B cell (primary cell): ENCODE data around the gene THEMIS2. TPM values are rescaled to one million over a fixed set of nuclear protein-coding genes. Genes with fewer than 3 reads are reported as not detected.

Experiments used
- ATAC-seq: fragments of 200-7000 bp; cut with Tn5 transposase; one replicate; pipeline ENCODE4 v1.10.0; 2021; ENCODE audit warnings: low read depth, mild to moderate bottlenecking, moderate number of reproducible peaks, moderate library complexity
- CTCF ChIA-PET: fragments of 350-600 bp; sonication (Branson Sonifier 250); formaldehyde crosslinking; loops from one replicate; lab custom pipeline; 2021; ENCODE audit warnings: antibody characterized with exemption, inconsistent platforms; lab: Charles Lee
- POLR2A ChIA-PET: fragments of 350-600 bp; sonication (Branson Sonifier 250); formaldehyde crosslinking; loops from one replicate; lab custom pipeline; 2021; ENCODE audit warnings: antibody characterized with exemption; lab: Charles Lee
- DNase-seq: peaks from one replicate; pipeline ENCODE4 v3.0.0; 2013
- H2AFZ ChIP-seq: 2 replicates; pipeline ENCODE4 v1.6.1; 2012; ENCODE audit warnings: mild to moderate bottlenecking, low read depth, low read length; ENCODE audit not compliant: insufficient read depth, poor library complexity, severe bottlenecking
- H3K27ac ChIP-seq, 2 donors: 1 replicate in 1 of 2; 2 replicates in 1 of 2; pipeline ENCODE4 v1.5.1; 2012 to 2013; ENCODE audit warnings: low read length in 2 of 2, mild to moderate bottlenecking in 2 of 2, moderate library complexity in 1 of 2
- H3K27me3 ChIP-seq, 4 experiments: fragments of 200-600 bp in 1 of 4; sonication (generic) in 1 of 4; replicated peaks in 1 of 4; 1 replicate in 2 of 4; 2 replicates in 2 of 4; pipeline versions ENCODE4 v1.6.1 to v1.7.0; 2013 to 2016; ENCODE audit warnings: low read length in 3 of 4, mild to moderate bottlenecking in 2 of 4, mixed read lengths in 1 of 4, moderate library complexity in 1 of 4; ENCODE audit not compliant: insufficient read depth in 4 of 4, control insufficient read depth in 3 of 4; ENCODE audit errors: control extremely low read depth in 1 of 4
- H3K36me3 ChIP-seq, 2 experiments: replicated peaks in 1 of 2; 1 replicate in 1 of 2; 2 replicates in 1 of 2; pipeline versions ENCODE4 v1.6.1 to v1.7.1; 2013; ENCODE audit warnings: low read length in 1 of 2; ENCODE audit not compliant: insufficient read depth in 2 of 2, control insufficient read depth in 1 of 2; ENCODE audit errors: control extremely low read depth in 1 of 2, extremely low read depth in 1 of 2
- H3K4me1 ChIP-seq, 2 donors: fragments of 200-600 bp in 1 of 2; sonication (generic) in 1 of 2; 1 replicate in 1 of 2; 2 replicates in 1 of 2; pipeline versions ENCODE4 v1.5.1 to v1.6.1; 2013 to 2017; ENCODE audit warnings: low read length in 2 of 2; ENCODE audit not compliant: control insufficient read depth in 2 of 2, insufficient read depth in 2 of 2
- H3K4me2 ChIP-seq: replicated peaks from 2 replicates; pipeline ENCODE3; 2012; ENCODE audit warnings: mild to moderate bottlenecking, low read depth, low read length; ENCODE audit not compliant: poor library complexity, severe bottlenecking
- H3K4me3 ChIP-seq, 5 experiments: fragments of 200-600 bp in 1 of 5; sonication (generic) in 1 of 5; 1 replicate in 3 of 5; 2 replicates in 2 of 5; pipeline versions ENCODE4 v1.5.1 to v1.7.0; 2011 to 2016; ENCODE audit warnings: low read length in 4 of 5, mild to moderate bottlenecking in 4 of 5, low read depth in 2 of 5, control low read depth in 1 of 5, moderate library complexity in 1 of 5; ENCODE audit not compliant: insufficient read depth in 1 of 5; ENCODE audit errors: control extremely low read depth in 1 of 5, extremely low read depth in 1 of 5
- H3K79me2 ChIP-seq: fragments of 200-600 bp; sonication (generic); one replicate; pipeline ENCODE4 v1.6.0; 2016; ENCODE audit warnings: low read length; ENCODE audit not compliant: control insufficient read depth, insufficient read depth
- H3K9ac ChIP-seq: fragments of 200-600 bp; sonication (generic); 2 replicates; pipeline ENCODE4 v1.6.1; 2017; ENCODE audit warnings: mild to moderate bottlenecking, low read length, moderate library complexity
- H3K9me3 ChIP-seq, 3 donors: one replicate each; pipeline versions ENCODE4 v1.6.1 to v1.7.1; 2013; ENCODE audit warnings: low read length in 2 of 3; ENCODE audit not compliant: control insufficient read depth in 2 of 3, insufficient read depth in 1 of 3; ENCODE audit errors: control extremely low read depth in 1 of 3
- H4K20me1 ChIP-seq: 2 replicates; pipeline ENCODE4 v1.6.0; 2012; ENCODE audit warnings: mild to moderate bottlenecking, low read length; ENCODE audit not compliant: insufficient read depth, control insufficient read depth, poor library complexity, severe bottlenecking
- H3K27ac Mint-ChIP-seq: one replicate; pipeline ENCODE4 v1.8.0; 2021; ENCODE audit warnings: mixed read lengths
- H3K27me3 Mint-ChIP-seq: one replicate; pipeline ENCODE4 v1.8.0; 2021; ENCODE audit warnings: mixed read lengths
- H3K4me1 Mint-ChIP-seq: one replicate; pipeline ENCODE4 v1.8.0; 2021; ENCODE audit warnings: mixed read lengths
- H3K4me3 Mint-ChIP-seq: one replicate; pipeline ENCODE4 v1.8.0; 2021; ENCODE audit warnings: mixed read lengths
- H3K9me3 Mint-ChIP-seq: one replicate; pipeline ENCODE4 v1.8.0; 2022; ENCODE audit warnings: mixed read lengths; ENCODE audit not compliant: insufficient read depth
- EZH2 ChIP-seq: IDR thresholded peaks from 2 replicates; pipeline ENCODE4 v1.6.1; 2012; ENCODE audit warnings: borderline replicate concordance, low read depth, mild to moderate bottlenecking, moderate library complexity, low read length; ENCODE audit not compliant: insufficient read depth, poor library complexity, severe bottlenecking
- WGBS: methylation state at CpG from one replicate; pipeline ENCODE4 v1.1.5; 2013; ENCODE audit warnings: missing lambda C conversion rate; ENCODE audit not compliant: insufficient coverage; 5-methylcytosine and 5-hydroxymethylcytosine counted together
- intact Hi-C: fragments of 100-400 bp; cut with micrococcal nuclease; formaldehyde crosslinking; loops from one replicate; pipeline ENCODE4 v1.10.0; 2022
- polyA plus RNA-seq: library from polyadenylated mRNA; depleted of rRNA; stranded (reverse); fragments of >200 nt; gene quantifications from 2 replicates; pipeline ENCODE4 v1.2.3, GENCODE V29; 2012
- total RNA-seq, 2 donors: library from RNA; stranded (reverse); fragments of 120-200 nt in 1 of 2; gene quantifications; 1 replicate in 1 of 2; 2 replicates in 1 of 2; pipeline versions ENCODE4 v1.2.3 to v1.2.4, GENCODE V29; 2013 to 2022
- TF ChIP-seq, protein P1 (sequence below): fragments of 200-600 bp; IDR thresholded peaks from one replicate; pipeline ENCODE4 v1.8.0; 2022; ENCODE audit warnings: antibody characterized with exemption, mild to moderate bottlenecking

THEMIS2 gene
- total and polyA plus RNA-seq, 2 donors (not counting 1 experiment from before 2014, with no cell fraction given), result 72.0 to 230 TPM

DNA sequence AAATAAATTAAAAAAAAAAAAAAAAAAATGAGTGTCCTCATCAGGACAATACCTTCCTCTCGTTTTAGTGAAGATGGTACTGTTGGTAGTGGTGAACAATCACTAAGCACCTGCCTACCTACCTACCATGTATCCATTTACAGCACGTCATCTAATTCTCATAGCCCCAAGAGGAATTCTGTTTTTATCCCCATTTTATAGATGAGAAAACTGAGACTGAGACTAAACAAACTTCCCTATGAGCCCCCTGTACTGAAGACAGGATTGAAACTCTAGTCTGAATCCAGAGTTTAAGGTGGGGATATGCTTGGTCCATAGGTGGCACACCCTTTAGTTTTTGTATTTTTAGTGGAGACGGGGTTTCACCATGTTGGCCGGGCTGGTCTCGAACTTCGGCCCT is 17.3 kb upstream of the THEMIS2 start:
- ATAC-seq (no peak), DNase-seq (no peak)
- peaks cover 0 to 3% (median 0%) of the 10 kb centered on the region in 4 experiments for H3K27me3 ChIP-seq
- peaks cover 3 to 16% of the 10 kb centered on the region in 2 experiments for H3K36me3 ChIP-seq
- Mint-ChIP-seq H3K27me3 (no peaks in the 10 kb centered on the region), H3K4me3 (no peak overlapping the region), H3K27ac (no peak overlapping the region), H3K9me3 (no peaks in the 10 kb centered on the region), H3K4me1 (peaks cover 12% of the 10 kb centered on the region)
- H3K4me1 ChIP-seq, result peaks cover 6 to 7% of the 10 kb centered on the region in 2 donors
- no peak overlapping the region for H2AFZ ChIP-seq
- no peak overlapping the region for H3K9ac ChIP-seq
- ChIA-PET POLR2A (no interaction called here), CTCF (interaction anchor here (0.5 to 7.1 kb wide), 2 partner anchors 125 to 305 kb away, joined by 3 to 147 read pairs; no protein-coding TSS in a partner anchor)
- no peak overlapping the region for H3K4me3 ChIP-seq
- H3K79me2 ChIP-seq, result no peaks in the 10 kb centered on the region
- no peaks in the 10 kb centered on the region for H4K20me1 ChIP-seq
- intact Hi-C loops, result loop anchor here (5.0 kb wide), 1 partner anchor 107 kb away; no protein-coding TSS in a partner anchor
- H3K9me3 ChIP-seq, result no peaks in the 10 kb centered on the region
- WGBS, result 100% methylated on average over 1 of the region's 6 CpGs
- no peak for TF ChIP-seq EZH2
- TF ChIP-seq, protein P1, sequence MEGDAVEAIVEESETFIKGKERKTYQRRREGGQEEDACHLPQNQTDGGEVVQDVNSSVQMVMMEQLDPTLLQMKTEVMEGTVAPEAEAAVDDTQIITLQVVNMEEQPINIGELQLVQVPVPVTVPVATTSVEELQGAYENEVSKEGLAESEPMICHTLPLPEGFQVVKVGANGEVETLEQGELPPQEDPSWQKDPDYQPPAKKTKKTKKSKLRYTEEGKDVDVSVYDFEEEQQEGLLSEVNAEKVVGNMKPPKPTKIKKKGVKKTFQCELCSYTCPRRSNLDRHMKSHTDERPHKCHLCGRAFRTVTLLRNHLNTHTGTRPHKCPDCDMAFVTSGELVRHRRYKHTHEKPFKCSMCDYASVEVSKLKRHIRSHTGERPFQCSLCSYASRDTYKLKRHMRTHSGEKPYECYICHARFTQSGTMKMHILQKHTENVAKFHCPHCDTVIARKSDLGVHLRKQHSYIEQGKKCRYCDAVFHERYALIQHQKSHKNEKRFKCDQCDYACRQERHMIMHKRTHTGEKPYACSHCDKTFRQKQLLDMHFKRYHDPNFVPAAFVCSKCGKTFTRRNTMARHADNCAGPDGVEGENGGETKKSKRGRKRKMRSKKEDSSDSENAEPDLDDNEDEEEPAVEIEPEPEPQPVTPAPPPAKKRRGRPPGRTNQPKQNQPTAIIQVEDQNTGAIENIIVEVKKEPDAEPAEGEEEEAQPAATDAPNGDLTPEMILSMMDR, result no peak
- H3K27ac ChIP-seq, result no peak overlapping the region
- H3K4me2 ChIP-seq, result no peak overlapping the region

DNA sequence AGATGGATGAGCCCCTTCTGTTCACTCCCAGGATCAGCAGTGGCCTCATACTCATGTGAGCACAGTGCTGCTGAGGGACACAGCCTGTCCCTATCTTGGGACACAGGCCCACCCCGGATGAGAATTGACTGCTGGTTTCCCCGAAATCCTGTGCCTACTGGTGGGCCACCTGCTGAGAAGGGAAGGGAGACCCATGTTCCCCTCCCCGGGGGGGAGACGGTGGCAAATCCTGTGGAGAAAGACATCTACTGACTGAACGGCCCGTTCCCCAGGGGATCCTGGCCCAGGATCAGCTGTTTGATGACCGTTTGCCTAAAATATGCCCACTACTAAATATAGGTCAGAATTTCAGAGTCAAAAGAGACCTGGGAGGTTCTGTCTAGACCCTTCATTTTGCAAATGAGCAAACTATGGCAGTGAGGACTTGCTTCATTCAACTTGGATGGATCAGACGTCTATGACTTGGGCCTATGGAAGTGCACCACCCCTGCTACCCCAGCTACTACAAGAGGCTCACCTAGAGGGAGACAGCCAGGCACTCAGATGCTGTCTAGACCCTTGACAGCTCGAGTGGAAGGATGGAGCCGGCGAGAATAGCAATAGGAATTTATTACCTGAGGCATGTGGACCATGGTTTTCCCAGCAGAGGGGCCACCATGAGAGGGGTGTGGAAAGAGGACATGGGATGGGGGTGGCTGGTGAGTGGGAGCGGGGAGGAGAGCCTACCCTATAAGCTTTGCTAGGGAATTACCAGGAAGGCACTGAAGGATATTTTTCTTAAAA is 15.6 kb upstream of the THEMIS2 start:
- TF ChIP-seq, protein P1, result no peak
- no peak for TF ChIP-seq EZH2
- peaks cover 6 to 7% of the 10 kb centered on the region in 2 donors for H3K4me1 ChIP-seq
- WGBS, result 86% methylated on average over 6 of the region's 12 CpGs
- H3K27ac Mint-ChIP-seq, result no peak overlapping the region
- no peak overlapping the region for H3K4me3 ChIP-seq
- H2AFZ ChIP-seq, result no peak overlapping the region
- intact Hi-C loops, result loop anchor here (5.0 kb wide), 1 partner anchor 106 kb away; no protein-coding TSS in a partner anchor
- no peaks in the 10 kb centered on the region for H3K27me3 Mint-ChIP-seq
- peaks cover under 1 to 2% of the 10 kb centered on the region in 2 experiments for H3K36me3 ChIP-seq
- peaks cover 0 to 3% (median 0%) of the 10 kb centered on the region in 4 experiments for H3K27me3 ChIP-seq
- H3K9me3 Mint-ChIP-seq, result no peaks in the 10 kb centered on the region
- H3K9ac ChIP-seq, result no peak overlapping the region
- no peak overlapping the region for H3K27ac ChIP-seq
- H3K9me3 ChIP-seq, result no peaks in the 10 kb centered on the region
- H3K4me3 Mint-ChIP-seq, result no peak overlapping the region
- CTCF ChIA-PET, result interaction anchor here (0.6 to 7.1 kb wide), 24 partner anchors 12 to 923 kb away, joined by 3 to 147 read pairs (median 4); partner anchors contain the start of genes EYA3 and XKR8
- no peaks in the 10 kb centered on the region for H3K79me2 ChIP-seq
- H4K20me1 ChIP-seq, result no peaks in the 10 kb centered on the region
- H3K4me2 ChIP-seq, result no peak overlapping the region
- POLR2A ChIA-PET, result interaction anchor here (0.7 to 1.5 kb wide), 2 partner anchors 8 to 19 kb away, joined by 6 read pairs; no protein-coding TSS in a partner anchor
- DNase-seq, result no peak
- peaks cover 13% of the 10 kb centered on the region for H3K4me1 Mint-ChIP-seq
- no peak for ATAC-seq
